DND-41 (cell line): ENCODE results near the gene GMPPA.

Experiments
- CTCF ChIP-seq: IDR thresholded peaks from 2 replicates; pipeline ENCODE4 v1.5.1; 2012; ENCODE audit warnings: borderline replicate concordance, low read length, moderate library complexity, mild to moderate bottlenecking; ENCODE audit not compliant: poor library complexity, severe bottlenecking; ENCODE audit errors: extremely low read depth
- EZH2 ChIP-seq: IDR thresholded peaks from 3 replicates; pipeline ENCODE4 v1.6.1; 2012; ENCODE audit warnings: borderline replicate concordance, low read depth, mild to moderate bottlenecking, moderate library complexity, low read length, inconsistent platforms; ENCODE audit not compliant: severe bottlenecking

- TF ChIP-seq CTCF, result no peak
- no peak for TF ChIP-seq EZH2
These were observed 38.2 kb upstream of the GMPPA start for GRCh38 chr2:219460424-219460926.
